ENCODE measurements around the gene MAP1LC3B.

MAP1LC3B gene

DNA sequence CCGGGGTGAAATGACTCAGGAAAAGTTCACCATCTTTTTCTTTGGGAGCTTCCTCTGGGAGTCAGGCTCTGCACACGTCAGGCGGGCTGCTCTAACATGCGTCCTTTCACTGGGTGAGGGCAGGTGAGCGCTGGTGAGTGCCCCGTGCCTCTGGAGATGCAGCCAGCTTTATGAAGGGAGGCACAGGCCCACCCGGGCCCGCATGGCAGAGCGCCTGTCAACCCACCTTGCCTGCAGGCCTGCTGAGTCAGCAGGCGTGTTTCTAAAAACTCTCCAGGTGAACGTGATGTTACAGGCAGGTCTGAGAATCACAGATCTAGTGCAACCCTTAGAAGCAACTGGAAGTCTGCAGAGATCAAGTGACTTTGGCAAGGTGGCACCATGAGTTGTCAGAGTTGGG, 18.4 kb downstream of the MAP1LC3B start:
- Histone ChIP-seq H3K4me3 (ENCODE audit: control insufficient read depth in 1 of 7, extremely low read depth in 1 of 7, insufficient read depth in 4 of 7, low read depth in 2 of 7, low read length in 6 of 7) (no peak overlapping the region), H3K27ac (ENCODE audit: insufficient read depth in 1 of 2, low read depth in 1 of 2, low read length in 2 of 2, poor library complexity in 1 of 2, severe bottlenecking in 2 of 2) (no peak overlapping the region), H3K27me3 (replicated peaks in 2 of 5; ENCODE audit: control insufficient read depth in 4 of 5, insufficient read depth in 5 of 5, low read length in 4 of 5) (no peaks in the 10 kb centered on the region), H3K36me3 (ENCODE audit: control insufficient read depth in 4 of 4, insufficient read depth in 4 of 4, low read length in 3 of 4) (peaks cover 7 to 69% (median 49%) of the 10 kb centered on the region in 4 experiments), H3K9me3 (ENCODE audit: control extremely low read depth in 1 of 5, control insufficient read depth in 4 of 5, insufficient read depth in 2 of 5, low read depth in 1 of 5, low read length in 4 of 5) (no peaks in the 10 kb centered on the region), H3K4me1 (ENCODE audit: control extremely low read depth in 1 of 4, control insufficient read depth in 4 of 4, insufficient read depth in 4 of 4, low read length in 3 of 4) (no peaks in the 10 kb centered on the region)
- no peak for DNase-seq
- WGBS (ENCODE audit: insufficient coverage), result 96% methylated on average over 11 of the region's 11 CpGs
- ChIA-PET CTCF (interaction anchor here (0.7 to 1.3 kb wide), 2 partner anchors 11 to 16 kb away, joined by 3 to 4 read pairs; no protein-coding TSS in a partner anchor), POLR2A (no interaction called here)

DNA sequence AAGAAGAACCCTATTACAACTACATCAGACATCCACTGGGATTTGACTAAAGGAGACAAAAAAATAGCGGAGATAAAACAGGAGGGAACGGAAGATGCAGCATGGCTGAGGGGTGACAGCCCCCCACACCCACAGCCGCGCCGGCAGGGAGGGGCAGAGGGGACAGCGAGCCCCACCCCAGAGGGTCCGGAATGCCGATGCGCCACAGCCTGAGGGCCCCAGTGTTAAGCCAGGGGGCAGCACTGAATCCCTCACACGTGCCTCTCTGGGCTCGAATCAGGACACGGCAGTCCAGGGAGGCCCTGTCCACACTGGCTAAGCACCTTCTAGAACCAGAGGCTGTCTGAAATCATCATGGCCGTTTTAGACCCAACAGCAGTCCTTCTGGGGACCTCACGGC, 18.8 kb downstream of the MAP1LC3B start:
- no peaks in the 10 kb centered on the region for H3K27me3 ChIP-seq (replicated peaks in 2 of 5; ENCODE audit: control insufficient read depth in 4 of 5, insufficient read depth in 5 of 5, low read length in 4 of 5)
- H3K4me1 ChIP-seq (ENCODE audit: control extremely low read depth in 1 of 4, control insufficient read depth in 4 of 4, insufficient read depth in 4 of 4, low read length in 3 of 4), result no peaks in the 10 kb centered on the region
- no peak for DNase-seq
- H3K9me3 ChIP-seq (ENCODE audit: control extremely low read depth in 1 of 5, control insufficient read depth in 4 of 5, insufficient read depth in 2 of 5, low read depth in 1 of 5, low read length in 4 of 5), result no peaks in the 10 kb centered on the region
- POLR2A ChIA-PET, result no interaction called here
- 94% methylated on average over 14 of the region's 14 CpGs for WGBS (ENCODE audit: insufficient coverage)
- H3K4me3 ChIP-seq (ENCODE audit: control insufficient read depth in 1 of 7, extremely low read depth in 1 of 7, insufficient read depth in 4 of 7, low read depth in 2 of 7, low read length in 6 of 7), result no peak overlapping the region
- CTCF ChIA-PET, result no interaction called here
- no peak overlapping the region for H3K27ac ChIP-seq (ENCODE audit: insufficient read depth in 1 of 2, low read depth in 1 of 2, low read length in 2 of 2, poor library complexity in 1 of 2, severe bottlenecking in 2 of 2)
- peaks cover 7 to 68% (median 48%) of the 10 kb centered on the region in 4 experiments for H3K36me3 ChIP-seq (ENCODE audit: control insufficient read depth in 4 of 4, insufficient read depth in 4 of 4, low read length in 3 of 4)

DNA sequence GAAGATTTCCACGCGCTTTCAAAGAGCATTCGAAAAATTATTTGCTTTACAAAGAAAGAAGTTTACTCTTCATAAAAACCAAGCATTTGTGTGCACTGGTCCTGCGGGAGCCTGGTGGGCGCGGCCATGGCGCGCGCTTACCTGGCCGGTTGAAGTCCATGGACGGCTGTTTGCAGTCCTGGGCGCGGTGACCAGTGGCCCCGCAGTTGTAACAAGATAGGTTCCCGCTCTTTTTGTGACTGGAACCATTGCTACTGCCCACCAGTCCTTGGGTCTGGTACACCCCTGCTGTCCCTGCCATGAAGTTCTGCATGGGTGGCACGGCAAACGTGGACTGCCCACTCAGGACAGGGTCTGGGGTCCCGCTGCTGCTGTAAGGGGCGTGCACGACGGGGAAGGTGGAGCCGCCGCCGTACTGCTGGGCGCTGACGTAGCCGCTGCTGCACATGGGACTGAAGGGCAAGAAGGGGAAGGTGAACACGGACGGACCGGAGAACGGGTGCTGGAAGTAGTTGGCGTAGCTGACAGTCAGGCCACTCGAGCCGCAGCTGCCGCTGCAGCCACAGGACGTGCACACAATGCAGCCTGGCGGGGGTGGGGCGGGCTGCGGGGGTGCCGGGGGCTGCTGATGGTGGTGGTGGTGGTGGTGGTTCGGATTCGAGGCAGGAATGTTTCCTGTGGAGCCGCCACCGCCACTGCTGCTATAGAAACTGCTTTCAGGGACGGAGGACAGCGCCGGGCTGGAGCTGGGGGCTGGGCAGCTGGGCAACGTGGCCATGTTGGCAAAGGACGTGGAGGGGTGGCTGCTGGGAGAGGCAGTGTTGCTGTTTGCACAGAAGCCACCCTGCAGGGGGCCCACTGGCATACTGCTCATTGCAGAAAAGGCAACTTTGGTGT, 19.5 kb downstream of the MAP1LC3B start:
- H3K4me1 ChIP-seq (ENCODE audit: control extremely low read depth in 1 of 4, control insufficient read depth in 4 of 4, insufficient read depth in 4 of 4, low read length in 3 of 4), result no peaks in the 10 kb centered on the region
- no peak overlapping the region for H3K4me3 ChIP-seq (ENCODE audit: control insufficient read depth in 1 of 7, extremely low read depth in 1 of 7, insufficient read depth in 4 of 7, low read depth in 2 of 7, low read length in 6 of 7)
- WGBS (ENCODE audit: insufficient coverage), result 97% methylated on average over 27 of the region's 49 CpGs
- ChIA-PET POLR2A (no interaction called here), CTCF (interaction anchor here (1.5 kb wide), 1 partner anchor 52 kb away, joined by 3 read pairs; no protein-coding TSS in a partner anchor)
- no peak for DNase-seq
- H3K9me3 ChIP-seq (ENCODE audit: control extremely low read depth in 1 of 5, control insufficient read depth in 4 of 5, insufficient read depth in 2 of 5, low read depth in 1 of 5, low read length in 4 of 5), result no peaks in the 10 kb centered on the region
- H3K27me3 ChIP-seq (replicated peaks in 2 of 5; ENCODE audit: control insufficient read depth in 4 of 5, insufficient read depth in 5 of 5, low read length in 4 of 5), result no peaks in the 10 kb centered on the region
- H3K36me3 ChIP-seq (ENCODE audit: control insufficient read depth in 4 of 4, insufficient read depth in 4 of 4, low read length in 3 of 4), result peaks cover 7 to 69% (median 49%) of the 10 kb centered on the region in 4 experiments
- no peak overlapping the region for H3K27ac ChIP-seq (ENCODE audit: insufficient read depth in 1 of 2, low read depth in 1 of 2, low read length in 2 of 2, poor library complexity in 1 of 2, severe bottlenecking in 2 of 2)

DNA sequence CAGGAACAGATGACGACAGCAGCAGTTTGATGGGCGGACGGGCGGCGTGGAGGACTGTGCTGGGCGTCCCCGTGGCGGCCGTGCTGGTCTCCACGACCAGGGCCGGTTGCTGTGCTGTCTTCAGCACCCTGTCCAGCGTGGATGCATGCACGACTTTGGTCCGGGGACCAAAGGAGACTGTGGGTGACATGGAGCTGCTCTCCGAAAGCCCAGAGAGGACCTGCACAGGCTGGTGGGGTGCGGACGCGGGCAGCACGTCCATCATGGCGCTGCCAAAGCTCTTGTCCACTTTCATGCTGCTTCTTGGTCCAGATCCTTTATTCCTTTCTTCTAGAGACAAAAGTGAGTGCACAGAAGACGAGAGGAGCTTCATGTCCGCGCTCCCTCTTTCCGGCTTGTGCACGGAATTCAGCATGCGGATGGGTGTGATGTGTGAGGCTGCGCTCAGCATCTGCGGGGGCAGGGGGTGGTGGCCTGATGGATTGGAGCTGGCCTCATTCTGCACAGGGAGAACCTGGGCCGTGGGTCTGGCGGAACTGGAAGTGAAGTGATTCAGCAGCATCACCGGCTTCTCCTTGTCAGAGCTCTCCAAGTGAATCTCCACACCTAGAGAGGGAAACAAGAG, 20.3 kb downstream of the MAP1LC3B start:
- no peaks in the 10 kb centered on the region for H3K4me1 ChIP-seq (ENCODE audit: control extremely low read depth in 1 of 4, control insufficient read depth in 4 of 4, insufficient read depth in 4 of 4, low read length in 3 of 4)
- H3K9me3 ChIP-seq (ENCODE audit: control extremely low read depth in 1 of 5, control insufficient read depth in 4 of 5, insufficient read depth in 2 of 5, low read depth in 1 of 5, low read length in 4 of 5), result no peaks in the 10 kb centered on the region
- DNase-seq, result no peak
- POLR2A ChIA-PET, result no interaction called here
- no peak overlapping the region for H3K27ac ChIP-seq (ENCODE audit: insufficient read depth in 1 of 2, low read depth in 1 of 2, low read length in 2 of 2, poor library complexity in 1 of 2, severe bottlenecking in 2 of 2)
- H3K4me3 ChIP-seq (ENCODE audit: control insufficient read depth in 1 of 7, extremely low read depth in 1 of 7, insufficient read depth in 4 of 7, low read depth in 2 of 7, low read length in 6 of 7), result no peak overlapping the region
- 96% methylated on average over 25 of the region's 31 CpGs for WGBS (ENCODE audit: insufficient coverage)
- CTCF ChIA-PET, result interaction anchor here (0.7 to 1.6 kb wide), 3 partner anchors 51 to 225 kb away, joined by 3 to 4 read pairs (median 3); no protein-coding TSS in a partner anchor
- H3K27me3 ChIP-seq (replicated peaks in 2 of 5; ENCODE audit: control insufficient read depth in 4 of 5, insufficient read depth in 5 of 5, low read length in 4 of 5), result no peaks in the 10 kb centered on the region
- H3K36me3 ChIP-seq (ENCODE audit: control insufficient read depth in 4 of 4, insufficient read depth in 4 of 4, low read length in 3 of 4), result peaks cover 7 to 68% (median 51%) of the 10 kb centered on the region in 4 experiments

DNA sequence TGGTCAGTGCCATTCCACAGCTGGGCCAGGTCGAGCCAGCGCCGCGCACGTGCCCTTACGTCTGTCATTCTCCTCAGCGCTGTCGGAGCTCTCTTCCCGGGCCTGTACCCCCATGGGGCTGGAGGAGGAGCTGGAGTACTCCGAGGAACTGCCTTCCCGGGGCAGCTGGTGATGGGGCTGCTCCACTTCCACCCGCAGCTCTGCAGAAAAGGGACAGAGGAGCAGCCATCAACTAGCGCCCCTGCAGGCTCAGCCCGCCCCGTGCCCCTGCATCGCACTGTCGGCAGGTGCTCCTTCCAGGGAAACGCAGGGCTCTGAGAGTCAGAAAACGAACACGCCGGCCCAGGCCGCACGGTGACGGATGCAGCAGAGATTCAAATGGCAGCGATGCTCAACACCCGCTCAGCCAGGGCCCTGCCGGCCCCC, 20.9 kb downstream of the MAP1LC3B start:
- H3K4me1 ChIP-seq (ENCODE audit: control extremely low read depth in 1 of 4, control insufficient read depth in 4 of 4, insufficient read depth in 4 of 4, low read length in 3 of 4), result no peaks in the 10 kb centered on the region
- H3K36me3 ChIP-seq (ENCODE audit: control insufficient read depth in 4 of 4, insufficient read depth in 4 of 4, low read length in 3 of 4), result peaks cover 5 to 68% (median 49%) of the 10 kb centered on the region in 4 experiments
- CTCF ChIA-PET, result interaction anchor here (0.7 to 1.6 kb wide), 3 partner anchors 50 to 224 kb away, joined by 3 to 4 read pairs (median 3); no protein-coding TSS in a partner anchor
- POLR2A ChIA-PET, result no interaction called here
- no peak overlapping the region for H3K27ac ChIP-seq (ENCODE audit: insufficient read depth in 1 of 2, low read depth in 1 of 2, low read length in 2 of 2, poor library complexity in 1 of 2, severe bottlenecking in 2 of 2)
- no peak overlapping the region for H3K4me3 ChIP-seq (ENCODE audit: control insufficient read depth in 1 of 7, extremely low read depth in 1 of 7, insufficient read depth in 4 of 7, low read depth in 2 of 7, low read length in 6 of 7)
- DNase-seq, result no peak
- H3K27me3 ChIP-seq (replicated peaks in 2 of 5; ENCODE audit: control insufficient read depth in 4 of 5, insufficient read depth in 5 of 5, low read length in 4 of 5), result no peaks in the 10 kb centered on the region
- WGBS (ENCODE audit: insufficient coverage), result 99% methylated on average over 17 of the region's 27 CpGs
- no peaks in the 10 kb centered on the region for H3K9me3 ChIP-seq (ENCODE audit: control extremely low read depth in 1 of 5, control insufficient read depth in 4 of 5, insufficient read depth in 2 of 5, low read depth in 1 of 5, low read length in 4 of 5)

DNA sequence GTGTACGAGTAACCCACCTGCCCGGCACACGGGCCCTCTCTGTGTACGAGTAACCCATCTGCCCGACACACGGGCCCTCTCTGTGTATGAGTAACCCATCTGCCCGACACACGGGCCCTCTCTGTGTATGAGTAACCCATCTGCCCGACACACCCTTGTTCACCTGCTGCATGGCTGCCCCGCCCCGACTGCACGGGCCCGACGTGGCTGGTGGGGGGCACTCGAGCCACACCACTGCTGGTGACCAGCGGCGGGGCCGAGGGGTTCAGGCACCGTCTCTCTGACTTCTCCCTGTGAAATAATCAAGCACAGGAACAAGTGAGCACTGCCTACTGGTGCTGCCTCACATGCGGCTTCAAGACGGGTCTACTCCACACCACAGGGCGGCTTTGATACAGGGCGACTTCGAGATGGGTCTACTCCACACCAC, 22.1 kb downstream of the MAP1LC3B start:
- 94% methylated on average over 23 of the region's 24 CpGs for WGBS (ENCODE audit: insufficient coverage)
- H3K9me3 ChIP-seq (ENCODE audit: control extremely low read depth in 1 of 5, control insufficient read depth in 4 of 5, insufficient read depth in 2 of 5, low read depth in 1 of 5, low read length in 4 of 5), result no peaks in the 10 kb centered on the region
- no peak for DNase-seq
- H3K36me3 ChIP-seq (ENCODE audit: control insufficient read depth in 4 of 4, insufficient read depth in 4 of 4, low read length in 3 of 4), result peaks cover 5 to 68% (median 47%) of the 10 kb centered on the region in 4 experiments
- no peak overlapping the region for H3K27ac ChIP-seq (ENCODE audit: insufficient read depth in 1 of 2, low read depth in 1 of 2, low read length in 2 of 2, poor library complexity in 1 of 2, severe bottlenecking in 2 of 2)
- CTCF ChIA-PET, result interaction anchor here (1.2 to 1.6 kb wide), 2 partner anchors 10 to 223 kb away, joined by 3 to 4 read pairs; no protein-coding TSS in a partner anchor
- H3K4me1 ChIP-seq (ENCODE audit: control extremely low read depth in 1 of 4, control insufficient read depth in 4 of 4, insufficient read depth in 4 of 4, low read length in 3 of 4), result no peaks in the 10 kb centered on the region
- H3K27me3 ChIP-seq (replicated peaks in 2 of 5; ENCODE audit: control insufficient read depth in 4 of 5, insufficient read depth in 5 of 5, low read length in 4 of 5), result no peaks in the 10 kb centered on the region
- H3K4me3 ChIP-seq (ENCODE audit: control insufficient read depth in 1 of 7, extremely low read depth in 1 of 7, insufficient read depth in 4 of 7, low read depth in 2 of 7, low read length in 6 of 7), result no peak overlapping the region
- POLR2A ChIA-PET, result no interaction called here

DNA sequence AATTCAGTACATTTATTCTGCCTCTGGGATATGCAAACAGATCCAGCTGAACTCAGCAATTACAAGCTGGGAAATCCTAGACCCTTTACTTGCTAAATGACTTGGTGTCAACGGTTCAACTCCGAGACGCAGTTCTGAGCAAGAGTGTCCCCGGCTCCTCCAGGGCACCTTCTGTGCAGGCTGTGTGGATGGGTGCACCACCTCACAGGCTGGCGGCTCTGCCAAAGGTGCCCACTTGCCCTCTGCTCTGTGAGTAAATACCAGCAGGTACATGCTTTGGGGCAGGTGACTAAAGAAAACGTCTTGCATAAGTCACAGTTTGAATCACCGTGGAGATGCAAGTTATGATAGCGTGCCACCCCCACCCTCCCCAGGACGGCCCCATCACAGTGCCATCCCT, 23.3 kb downstream of the MAP1LC3B start:
- Histone ChIP-seq H3K36me3 (ENCODE audit: control insufficient read depth in 4 of 4, insufficient read depth in 4 of 4, low read length in 3 of 4) (peaks cover 5 to 64% (median 44%) of the 10 kb centered on the region in 4 experiments), H3K9me3 (ENCODE audit: control extremely low read depth in 1 of 5, control insufficient read depth in 4 of 5, insufficient read depth in 2 of 5, low read depth in 1 of 5, low read length in 4 of 5) (no peaks in the 10 kb centered on the region), H3K27ac (ENCODE audit: insufficient read depth in 1 of 2, low read depth in 1 of 2, low read length in 2 of 2, poor library complexity in 1 of 2, severe bottlenecking in 2 of 2) (no peak overlapping the region), H3K4me1 (ENCODE audit: control extremely low read depth in 1 of 4, control insufficient read depth in 4 of 4, insufficient read depth in 4 of 4, low read length in 3 of 4) (no peaks in the 10 kb centered on the region), H3K4me3 (ENCODE audit: control insufficient read depth in 1 of 7, extremely low read depth in 1 of 7, insufficient read depth in 4 of 7, low read depth in 2 of 7, low read length in 6 of 7) (no peak overlapping the region), H3K27me3 (replicated peaks in 2 of 5; ENCODE audit: control insufficient read depth in 4 of 5, insufficient read depth in 5 of 5, low read length in 4 of 5) (no peaks in the 10 kb centered on the region)
- ChIA-PET CTCF (interaction anchor here (0.7 to 1.3 kb wide), 5 partner anchors 9 to 222 kb away, joined by 3 read pairs; no protein-coding TSS in a partner anchor), POLR2A (no interaction called here)
- no peak for DNase-seq
- 97% methylated on average over 8 of the region's 9 CpGs for WGBS (ENCODE audit: insufficient coverage)

All from common myeloid progenitor, CD34-positive (primary cell).